ENCODE measurements around the gene TMEM163. TPM values are rescaled to one million over a fixed set of nuclear protein-coding genes. Genes with fewer than 3 reads are reported as not detected.

The TMEM163 gene
- total and polyA plus RNA-seq, 3 experiments from 2014 or later = 0.45 TPM; not detected in 2

DNA sequence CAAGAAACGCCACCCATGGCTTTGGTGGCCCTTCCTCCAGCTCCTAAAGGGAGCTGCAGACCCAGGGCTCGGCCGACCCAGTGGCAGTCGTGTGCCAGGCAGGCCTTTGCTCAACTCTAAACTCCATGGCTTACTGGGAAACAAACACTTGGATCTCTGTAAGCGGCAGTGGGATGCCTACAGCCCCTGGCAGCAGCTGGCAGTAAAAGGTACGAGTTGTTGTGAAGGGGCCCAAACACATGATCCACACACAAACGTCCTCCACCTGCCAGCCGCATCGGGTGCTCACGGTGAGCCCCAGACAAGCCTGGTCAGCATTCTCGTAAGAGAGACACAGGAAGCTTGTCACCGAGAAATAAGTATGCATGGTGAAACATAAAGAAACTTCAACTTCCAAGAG is 250.0 kb downstream of the TMEM163 start:
- no peak for DNase-seq
- H3K4me3 Mint-ChIP-seq = no peak overlapping the region
- no peaks in the 10 kb centered on the region for H3K4me1 Mint-ChIP-seq
- Histone ChIP-seq H3K36me3 (ENCODE audit: insufficient read depth, low read length) (no peaks in the 10 kb centered on the region), H3K27ac (ENCODE audit: low read depth, low read length) (no peak overlapping the region), H3K4me1 (ENCODE audit: insufficient read depth, low read length) (no peaks in the 10 kb centered on the region), H3K9me3 (ENCODE audit: low read length) (no peaks in the 10 kb centered on the region), H3K4me3 (ENCODE audit: low read length) (no peak overlapping the region), H3K27me3 (ENCODE audit: insufficient read depth, low read length, poor library complexity, severe bottlenecking) (no peaks in the 10 kb centered on the region)
- POLR2A ChIA-PET = no interaction called here
- peaks cover 0 to 11% (median 0%) of the 10 kb centered on the region in 3 donors for H3K36me3 Mint-ChIP-seq
- CTCF ChIA-PET = no interaction called here
- peak overlapping the region in 1 of 8 donors; percentile 68 for H3K27ac Mint-ChIP-seq
- H3K27me3 Mint-ChIP-seq = peaks cover 0 to 1% of the 10 kb centered on the region in 2 donors
- peaks cover 2 to 18% (median 13%) of the 10 kb centered on the region in 5 donors for H3K9me3 Mint-ChIP-seq

DNA sequence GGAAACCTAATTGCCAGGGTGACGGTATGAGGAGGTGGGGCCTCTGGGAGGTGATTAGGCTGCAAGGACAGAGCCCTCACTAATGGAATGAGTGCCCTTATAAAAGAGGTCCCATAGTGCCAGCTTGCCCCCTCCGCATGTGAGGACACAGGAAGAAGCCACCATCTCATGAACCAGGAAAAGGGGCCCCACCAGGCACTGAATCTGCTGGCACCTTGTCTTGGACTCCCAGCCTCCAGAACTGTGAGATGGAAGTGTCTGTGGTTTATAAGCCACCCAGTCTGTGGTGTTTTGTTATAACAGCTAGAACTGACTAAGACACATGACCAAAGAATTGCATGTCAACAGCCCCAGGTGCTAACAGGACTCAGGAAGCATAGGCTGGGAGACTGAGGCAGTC is 250.6 kb downstream of the TMEM163 start:
- no peak overlapping the region for H3K4me3 Mint-ChIP-seq
- H3K9me3 Mint-ChIP-seq = peaks cover 2 to 12% (median 7%) of the 10 kb centered on the region in 5 donors
- H3K4me1 Mint-ChIP-seq = no peaks in the 10 kb centered on the region
- H3K36me3 Mint-ChIP-seq = peaks cover 0 to 7% (median 0%) of the 10 kb centered on the region in 3 donors
- Histone ChIP-seq H3K36me3 (ENCODE audit: insufficient read depth, low read length) (no peaks in the 10 kb centered on the region), H3K4me1 (ENCODE audit: insufficient read depth, low read length) (no peaks in the 10 kb centered on the region), H3K9me3 (ENCODE audit: low read length) (no peaks in the 10 kb centered on the region), H3K27me3 (ENCODE audit: insufficient read depth, low read length, poor library complexity, severe bottlenecking) (no peaks in the 10 kb centered on the region), H3K27ac (ENCODE audit: low read depth, low read length) (no peak overlapping the region), H3K4me3 (ENCODE audit: low read length) (no peak overlapping the region)
- no peak overlapping the region for H3K27ac Mint-ChIP-seq
- ChIA-PET CTCF (interaction anchor here (1.2 kb wide), 1 partner anchor 17 kb away, joined by 4 read pairs; no protein-coding TSS in a partner anchor), POLR2A (no interaction called here)
- H3K27me3 Mint-ChIP-seq = peaks cover 0 to 1% of the 10 kb centered on the region in 2 donors
- DNase-seq = no peak

DNA sequence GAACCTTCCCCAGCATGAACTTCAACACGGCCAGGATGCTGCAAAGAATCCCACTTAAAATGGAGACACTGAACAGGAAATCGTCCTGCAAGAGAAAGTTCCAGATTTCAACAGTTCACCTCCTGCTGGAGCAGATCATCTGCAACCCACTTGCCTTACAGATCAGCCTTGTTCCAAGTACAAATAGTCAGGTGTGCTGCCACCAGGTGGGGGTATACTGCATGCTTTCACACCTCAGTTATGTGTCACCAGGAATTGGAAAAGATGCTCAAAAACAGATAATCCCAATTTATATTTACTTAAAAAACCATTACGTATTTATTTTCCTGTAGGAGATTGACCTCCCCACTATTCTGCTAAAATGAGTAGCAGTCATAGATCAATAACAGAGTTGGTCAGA is 252.7 kb downstream of the TMEM163 start:
- no peak overlapping the region for H3K27ac Mint-ChIP-seq
- ChIA-PET POLR2A (no interaction called here), CTCF (no interaction called here)
- Histone ChIP-seq H3K4me1 (ENCODE audit: insufficient read depth, low read length) (no peaks in the 10 kb centered on the region), H3K9me3 (ENCODE audit: low read length) (no peaks in the 10 kb centered on the region), H3K27me3 (ENCODE audit: insufficient read depth, low read length, poor library complexity, severe bottlenecking) (no peaks in the 10 kb centered on the region), H3K27ac (ENCODE audit: low read depth, low read length) (no peak overlapping the region), H3K4me3 (ENCODE audit: low read length) (no peak overlapping the region), H3K36me3 (ENCODE audit: insufficient read depth, low read length) (no peaks in the 10 kb centered on the region)
- peak in 3 of 5 donors; percentile 6 to 14 (median 7) for DNase-seq
- H3K27me3 Mint-ChIP-seq = peaks cover 0 to 1% of the 10 kb centered on the region in 2 donors
- no peaks in the 10 kb centered on the region for H3K4me1 Mint-ChIP-seq
- H3K36me3 Mint-ChIP-seq = no peaks in the 10 kb centered on the region
- H3K9me3 Mint-ChIP-seq = no peaks in the 10 kb centered on the region
- H3K4me3 Mint-ChIP-seq = no peak overlapping the region

DNA sequence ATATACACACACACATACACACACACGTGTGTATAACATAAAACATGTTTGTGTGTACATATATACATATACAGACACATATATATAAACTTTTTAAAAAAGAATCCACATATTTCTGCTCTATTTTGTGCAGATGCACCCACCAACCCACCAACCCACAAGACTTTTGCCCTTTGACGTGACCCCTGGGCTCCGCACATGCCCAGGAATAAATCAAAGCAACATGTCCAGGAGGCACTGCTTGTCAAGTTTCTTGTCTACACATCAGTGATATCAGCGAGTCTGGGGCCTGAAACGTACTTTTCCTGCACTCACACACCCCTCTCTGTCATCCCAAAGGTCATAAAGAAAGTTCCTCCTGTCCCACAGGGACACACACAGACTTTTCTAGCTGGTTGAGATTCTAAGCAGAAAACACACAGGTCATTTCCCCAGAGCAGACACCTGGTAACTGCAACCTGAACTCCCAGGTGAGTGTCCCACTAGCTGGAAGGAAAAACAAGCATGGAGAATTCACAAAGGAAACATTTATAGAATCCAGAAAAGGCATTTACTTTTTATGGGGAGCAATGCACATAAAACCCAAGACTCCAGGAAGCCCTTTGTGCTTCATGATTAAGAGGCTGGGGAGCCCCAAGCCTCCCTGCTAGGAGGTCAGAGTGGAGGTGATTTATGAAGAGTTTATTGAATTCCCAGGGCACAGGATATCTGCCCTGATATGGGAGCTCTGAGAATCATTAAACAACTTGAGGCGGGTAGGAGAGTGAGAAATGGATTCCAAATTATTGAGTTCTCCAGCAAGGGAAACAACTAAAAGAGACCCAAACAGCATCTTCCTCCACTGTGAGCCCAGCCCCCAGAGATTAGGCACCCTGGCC is 253.3 kb downstream of the TMEM163 start:
- Histone ChIP-seq H3K27ac (ENCODE audit: low read depth, low read length) (no peak overlapping the region), H3K4me1 (ENCODE audit: insufficient read depth, low read length) (no peaks in the 10 kb centered on the region), H3K9me3 (ENCODE audit: low read length) (no peaks in the 10 kb centered on the region), H3K36me3 (ENCODE audit: insufficient read depth, low read length) (no peaks in the 10 kb centered on the region), H3K4me3 (ENCODE audit: low read length) (no peak overlapping the region), H3K27me3 (ENCODE audit: insufficient read depth, low read length, poor library complexity, severe bottlenecking) (no peaks in the 10 kb centered on the region)
- peaks cover 0 to 1% of the 10 kb centered on the region in 2 donors for H3K27me3 Mint-ChIP-seq
- ChIA-PET POLR2A (interaction anchor here (0.6 kb wide), 1 partner anchor 255 kb away, joined by 3 read pairs; no protein-coding TSS in a partner anchor), CTCF (no interaction called here)
- no peak overlapping the region for H3K4me3 Mint-ChIP-seq
- H3K9me3 Mint-ChIP-seq = no peaks in the 10 kb centered on the region
- no peaks in the 10 kb centered on the region for H3K36me3 Mint-ChIP-seq
- DNase-seq = no peak
- H3K4me1 Mint-ChIP-seq = no peaks in the 10 kb centered on the region
- H3K27ac Mint-ChIP-seq = no peak overlapping the region

DNA sequence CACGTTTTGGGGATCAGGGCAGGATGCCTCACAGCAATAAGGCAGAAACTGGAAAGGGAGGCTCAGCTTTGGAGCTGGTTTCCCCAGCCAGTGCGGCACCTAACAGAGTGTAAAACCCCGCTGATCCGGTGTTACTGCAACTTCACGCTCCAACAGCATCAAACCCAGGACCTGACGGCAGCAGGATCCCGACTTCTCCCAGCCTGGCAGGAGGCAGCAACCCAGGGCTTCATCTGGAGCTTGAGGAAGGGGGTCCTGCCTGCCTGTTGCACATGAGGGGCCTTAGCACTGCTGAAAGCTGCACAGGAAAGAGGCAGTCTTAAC is 255.1 kb downstream of the TMEM163 start:
- Histone ChIP-seq H3K27me3 (ENCODE audit: insufficient read depth, low read length, poor library complexity, severe bottlenecking) (no peaks in the 10 kb centered on the region), H3K9me3 (ENCODE audit: low read length) (no peaks in the 10 kb centered on the region), H3K4me3 (ENCODE audit: low read length) (no peak overlapping the region), H3K4me1 (ENCODE audit: insufficient read depth, low read length) (no peaks in the 10 kb centered on the region), H3K36me3 (ENCODE audit: insufficient read depth, low read length) (no peaks in the 10 kb centered on the region), H3K27ac (ENCODE audit: low read depth, low read length) (no peak overlapping the region)
- H3K36me3 Mint-ChIP-seq = no peaks in the 10 kb centered on the region
- H3K4me3 Mint-ChIP-seq = no peak overlapping the region
- H3K4me1 Mint-ChIP-seq = no peaks in the 10 kb centered on the region
- H3K27me3 Mint-ChIP-seq = peaks cover 0 to 1% of the 10 kb centered on the region in 2 donors
- no peaks in the 10 kb centered on the region for H3K9me3 Mint-ChIP-seq
- POLR2A ChIA-PET = no interaction called here
- CTCF ChIA-PET = no interaction called here
- DNase-seq = no peak
- no peak overlapping the region for H3K27ac Mint-ChIP-seq

DNA sequence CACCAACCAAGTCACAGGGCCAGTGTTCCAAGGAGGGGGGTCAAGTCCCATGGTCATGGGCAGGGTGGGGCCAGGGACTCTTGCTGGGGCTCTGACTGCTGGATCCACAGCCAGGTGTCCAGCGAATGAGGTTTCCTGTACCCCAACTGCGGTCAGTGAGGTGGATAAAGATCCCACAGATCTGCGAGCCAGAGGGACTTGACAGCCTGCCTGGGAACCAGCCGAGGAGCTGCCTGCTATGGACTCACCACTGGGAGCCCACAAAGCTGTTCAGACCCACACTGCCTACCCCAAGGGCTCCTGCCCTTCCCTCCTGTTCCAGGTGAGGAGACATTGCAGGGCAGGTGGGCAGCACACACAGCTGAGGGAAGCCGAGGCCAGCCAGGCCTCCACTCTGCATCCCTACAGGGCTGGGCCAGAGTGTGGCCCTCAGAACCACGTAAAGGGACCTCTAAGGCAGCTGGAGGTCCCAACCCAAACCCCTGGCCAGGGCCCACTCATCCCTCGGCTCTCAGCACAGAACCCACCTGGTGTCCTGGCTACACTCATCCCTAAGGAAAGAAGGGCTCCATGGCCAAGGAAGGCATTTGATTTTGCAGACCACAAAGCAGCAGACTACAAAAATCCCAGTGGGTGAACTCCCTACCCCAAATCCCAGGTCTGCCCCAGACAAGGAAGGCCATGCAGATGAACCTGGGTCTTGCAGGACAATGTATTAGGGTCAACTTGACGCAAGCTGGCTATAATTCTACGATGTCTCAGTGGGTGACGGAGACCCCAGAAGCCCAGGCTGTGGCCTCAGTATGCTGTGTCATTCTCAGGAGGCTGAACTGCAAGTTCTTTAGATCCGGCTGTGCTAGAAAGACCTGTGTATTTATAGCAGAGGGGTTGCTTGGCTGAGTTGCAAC is 255.8 kb downstream of the TMEM163 start:
- Mint-ChIP-seq H3K27me3 (peaks cover 0 to 1% of the 10 kb centered on the region in 2 donors), H3K9me3 (no peaks in the 10 kb centered on the region), H3K4me1 (no peaks in the 10 kb centered on the region), H3K36me3 (no peaks in the 10 kb centered on the region), H3K4me3 (no peak overlapping the region), H3K27ac (no peak overlapping the region)
- Histone ChIP-seq H3K36me3 (ENCODE audit: insufficient read depth, low read length) (no peaks in the 10 kb centered on the region), H3K27me3 (ENCODE audit: insufficient read depth, low read length, poor library complexity, severe bottlenecking) (no peaks in the 10 kb centered on the region), H3K4me3 (ENCODE audit: low read length) (no peak overlapping the region), H3K9me3 (ENCODE audit: low read length) (no peaks in the 10 kb centered on the region), H3K27ac (ENCODE audit: low read depth, low read length) (no peak overlapping the region), H3K4me1 (ENCODE audit: insufficient read depth, low read length) (no peaks in the 10 kb centered on the region)
- CTCF ChIA-PET = no interaction called here
- DNase-seq = no peak
- POLR2A ChIA-PET = no interaction called here

DNA sequence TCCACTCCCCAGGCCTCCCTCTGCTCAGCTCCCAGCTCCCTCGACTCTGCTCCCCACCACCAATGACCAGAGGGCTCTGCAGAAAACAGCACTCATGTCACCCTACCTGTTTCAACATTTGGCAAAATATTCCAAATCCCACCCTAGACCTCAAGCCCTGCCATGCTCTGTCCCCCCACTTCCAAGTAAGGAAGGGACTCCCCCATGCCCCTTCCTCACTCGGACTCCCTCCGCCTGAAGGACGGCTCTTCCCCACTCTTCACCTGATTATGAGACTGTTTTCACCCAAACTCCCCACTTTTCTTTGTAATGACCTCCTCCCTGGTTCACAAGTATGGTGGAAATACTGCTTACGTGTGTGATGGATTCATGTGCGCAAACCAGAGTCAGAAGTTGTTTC is 256.5 kb downstream of the TMEM163 start:
- no peaks in the 10 kb centered on the region for H3K36me3 Mint-ChIP-seq
- Histone ChIP-seq H3K27ac (ENCODE audit: low read depth, low read length) (no peak overlapping the region), H3K36me3 (ENCODE audit: insufficient read depth, low read length) (no peaks in the 10 kb centered on the region), H3K27me3 (ENCODE audit: insufficient read depth, low read length, poor library complexity, severe bottlenecking) (no peaks in the 10 kb centered on the region), H3K4me1 (ENCODE audit: insufficient read depth, low read length) (no peaks in the 10 kb centered on the region), H3K4me3 (ENCODE audit: low read length) (no peak overlapping the region), H3K9me3 (ENCODE audit: low read length) (no peaks in the 10 kb centered on the region)
- DNase-seq = no peak
- H3K27ac Mint-ChIP-seq = no peak overlapping the region
- no peak overlapping the region for H3K4me3 Mint-ChIP-seq
- no peaks in the 10 kb centered on the region for H3K9me3 Mint-ChIP-seq
- CTCF ChIA-PET = no interaction called here
- peaks cover 0 to 1% of the 10 kb centered on the region in 2 donors for H3K27me3 Mint-ChIP-seq
- no peaks in the 10 kb centered on the region for H3K4me1 Mint-ChIP-seq
- POLR2A ChIA-PET = no interaction called here

DNA sequence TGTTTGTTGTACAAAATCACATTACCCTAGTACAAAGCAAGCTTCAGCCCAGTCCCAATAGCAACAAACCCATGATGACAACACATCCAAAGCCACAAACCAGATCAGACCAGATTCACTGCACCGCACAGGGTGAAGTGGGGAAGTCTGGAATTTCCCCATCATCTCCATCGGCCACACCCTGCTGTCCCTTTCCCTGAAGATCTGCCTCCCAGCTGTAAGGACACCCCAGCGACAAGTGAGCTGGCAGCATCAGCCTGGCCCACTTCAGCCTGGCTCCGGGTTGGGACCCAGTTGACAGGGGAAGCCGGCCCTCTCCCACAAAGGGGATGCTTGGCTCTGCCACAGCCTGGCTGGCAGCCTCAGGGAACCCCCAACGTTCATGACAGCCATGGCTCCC is 257.3 kb downstream of the TMEM163 start:
- no peaks in the 10 kb centered on the region for H3K9me3 ChIP-seq (ENCODE audit: low read length)
- no peaks in the 10 kb centered on the region for H3K36me3 ChIP-seq (ENCODE audit: insufficient read depth, low read length)
- no peaks in the 10 kb centered on the region for H3K36me3 Mint-ChIP-seq
- ChIA-PET POLR2A (no interaction called here), CTCF (no interaction called here)
- peak overlapping the region in 1 of 8 donors; percentile 38 for H3K27ac Mint-ChIP-seq
- H3K4me1 ChIP-seq (ENCODE audit: insufficient read depth, low read length) = no peaks in the 10 kb centered on the region
- H3K4me1 Mint-ChIP-seq = no peaks in the 10 kb centered on the region
- DNase-seq = no peak
- H3K4me3 ChIP-seq (ENCODE audit: low read length) = no peak overlapping the region
- H3K4me3 Mint-ChIP-seq = no peak overlapping the region
- no peaks in the 10 kb centered on the region for H3K27me3 ChIP-seq (ENCODE audit: insufficient read depth, low read length, poor library complexity, severe bottlenecking)
- peaks cover 0 to 1% of the 10 kb centered on the region in 2 donors for H3K27me3 Mint-ChIP-seq
- H3K27ac ChIP-seq (ENCODE audit: low read depth, low read length) = no peak overlapping the region
- H3K9me3 Mint-ChIP-seq = no peaks in the 10 kb centered on the region
